ENCODE measurements around the gene IGSF22.
A peak's percentile ranks its signal among the peaks of the same experiment; 100 is the strongest.

The IGSF22 gene

GRCh38 chr11:18713646-18714442 lies 12.1 kb downstream of the IGSF22 start:
- no peak for DNase-seq (ENCODE audit: low read depth)

GRCh38 chr11:18710545-18710944 lies 15.4 kb downstream of the IGSF22 start:
- no peak for DNase-seq (ENCODE audit: low read depth)

DNA sequence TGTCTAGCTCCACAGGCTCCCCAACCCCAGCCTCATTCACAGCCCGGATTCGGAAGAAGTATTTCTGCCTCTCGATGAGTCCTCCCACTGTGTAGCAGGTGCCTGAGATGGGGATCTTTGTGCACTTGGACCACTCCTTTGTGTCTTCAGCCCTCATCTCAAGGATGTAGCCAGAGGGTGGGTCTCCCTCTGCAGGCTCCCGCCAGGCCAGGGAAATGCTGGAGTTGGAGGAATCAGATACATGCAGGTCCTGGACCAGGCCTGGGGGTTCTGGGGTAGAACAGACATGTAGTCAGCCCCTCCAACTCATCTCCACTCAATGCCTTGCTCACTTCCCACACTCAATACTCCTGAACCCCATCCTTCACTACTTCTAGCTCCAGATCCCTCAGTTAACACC lies 16.6 kb downstream of the IGSF22 start:
- DNase-seq (ENCODE audit: low read depth): no peak

- DNase-seq (ENCODE audit: low read depth): no peak
Observed at GRCh38 chr11:18707811-18708340, 18.1 kb downstream of the IGSF22 start.

DNA sequence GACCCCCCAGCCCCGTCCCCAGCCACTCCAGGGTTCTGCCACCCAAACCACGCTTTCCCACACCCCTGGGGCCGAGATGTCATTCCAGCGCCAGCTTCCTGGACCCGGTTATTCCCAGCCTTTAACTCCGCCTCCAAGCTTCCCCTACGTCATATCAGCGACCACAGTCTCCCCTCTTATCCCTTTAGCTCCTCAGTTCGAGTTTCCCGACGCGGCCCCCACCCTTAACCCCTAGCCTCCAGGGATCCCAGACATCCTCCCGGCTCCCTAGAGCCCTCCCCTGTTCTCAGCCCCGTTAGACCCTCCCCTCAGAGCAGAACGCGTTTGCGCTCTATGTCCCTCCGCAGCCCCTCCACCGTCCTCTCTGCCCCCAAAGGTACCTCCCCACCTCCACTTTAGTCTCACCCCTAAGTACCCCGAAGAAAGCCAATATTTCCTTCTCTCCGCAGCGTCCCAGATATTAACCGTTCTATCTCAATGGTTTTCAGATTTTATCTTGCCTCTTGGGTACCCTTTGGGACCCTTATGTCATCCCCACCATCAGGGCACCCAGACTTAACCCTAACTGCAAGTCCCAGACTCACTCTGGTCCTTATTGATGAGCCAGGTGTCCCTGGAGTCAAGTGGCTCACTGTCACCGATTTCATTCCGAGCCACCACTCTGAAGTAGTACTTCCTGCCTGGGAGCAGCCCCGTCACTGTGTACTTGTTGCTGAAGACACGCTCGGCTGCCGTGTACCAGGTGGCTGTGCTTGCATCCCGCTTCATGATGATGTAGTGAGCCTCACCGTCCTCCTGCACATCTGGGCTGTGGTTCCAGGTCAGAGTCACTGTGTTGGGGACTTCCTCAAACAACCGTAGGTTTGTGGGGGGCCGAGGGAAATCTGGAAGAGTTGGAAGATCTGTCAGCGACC lies 19.4 kb downstream of the IGSF22 start:
- DNase-seq (ENCODE audit: low read depth): no peak

DNA sequence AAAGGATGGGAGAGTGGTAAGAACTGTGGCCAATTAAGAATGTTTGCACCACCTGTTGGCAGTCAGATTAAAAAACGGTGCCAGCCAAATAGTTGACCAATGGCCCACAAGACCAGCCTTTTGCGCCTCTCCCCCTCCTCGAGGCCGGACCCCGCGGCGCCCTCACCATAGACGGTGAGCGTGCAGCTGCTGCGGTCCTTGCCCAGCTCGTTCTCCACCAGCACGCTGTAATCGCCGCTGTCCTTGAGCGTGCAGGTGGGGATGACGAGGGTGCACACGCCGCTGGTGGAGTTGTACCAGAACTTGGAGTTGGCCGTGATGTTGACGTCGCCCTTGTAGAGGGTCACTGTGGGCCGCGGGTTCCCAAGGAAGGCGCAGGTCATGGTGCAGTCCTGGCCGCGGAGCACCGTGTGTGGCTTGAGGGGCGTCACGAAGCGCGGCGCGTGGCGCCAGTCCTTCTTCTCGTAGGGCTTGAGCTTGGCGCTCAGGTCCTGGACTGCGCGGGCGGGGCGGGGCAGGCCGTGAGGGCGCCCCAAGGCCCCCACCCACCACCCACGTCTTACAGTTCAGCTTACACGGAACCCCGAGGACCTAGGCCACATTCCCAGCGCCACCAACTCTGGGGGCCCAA lies 20.2 kb downstream of the IGSF22 start:
- DNase-seq (ENCODE audit: low read depth): no peak

GRCh38 chr11:18704698-18705097 lies 21.3 kb downstream of the IGSF22 start:
- DNase-seq (ENCODE audit: low read depth): no peak

GRCh38 chr11:18704045-18704645 lies 21.8 kb downstream of the IGSF22 start:
- DNase-seq (ENCODE audit: low read depth): no peak

- no peak for DNase-seq (ENCODE audit: low read depth)
Observed at GRCh38 chr11:18703001-18703763, 22.8 kb downstream of the IGSF22 start.

GRCh38 chr11:18701614-18702216 lies 24.3 kb downstream of the IGSF22 start:
- no peak for DNase-seq (ENCODE audit: low read depth)

DNA sequence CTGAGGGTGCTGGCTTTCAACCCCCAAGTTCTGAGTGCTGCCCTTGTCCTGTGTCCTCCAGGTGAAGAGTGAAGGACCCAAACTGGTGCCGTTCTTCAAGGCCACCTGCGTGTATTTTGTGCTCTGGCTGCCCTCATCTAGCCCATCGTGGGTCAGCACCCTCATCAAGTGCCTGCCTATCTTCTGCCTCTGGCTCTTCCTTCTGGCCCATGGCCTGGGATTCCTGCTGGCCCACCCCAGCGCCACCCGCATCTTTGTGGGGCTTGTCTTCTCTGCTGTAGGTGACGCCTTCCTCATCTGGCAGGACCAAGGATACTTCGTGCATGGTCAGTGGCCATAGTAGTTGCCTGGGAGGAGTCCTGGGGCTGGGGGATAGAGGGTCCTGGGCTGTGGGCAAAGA lies 25.1 kb downstream of the IGSF22 start:
- DNase-seq (ENCODE audit: low read depth): no peak

GRCh38 chr11:18700375-18700774 lies 25.6 kb downstream of the IGSF22 start:
- no peak for DNase-seq (ENCODE audit: low read depth)

- DNase-seq (ENCODE audit: low read depth): no peak
Observed at GRCh38 chr11:18699848-18700261, 26.1 kb downstream of the IGSF22 start.

DNA sequence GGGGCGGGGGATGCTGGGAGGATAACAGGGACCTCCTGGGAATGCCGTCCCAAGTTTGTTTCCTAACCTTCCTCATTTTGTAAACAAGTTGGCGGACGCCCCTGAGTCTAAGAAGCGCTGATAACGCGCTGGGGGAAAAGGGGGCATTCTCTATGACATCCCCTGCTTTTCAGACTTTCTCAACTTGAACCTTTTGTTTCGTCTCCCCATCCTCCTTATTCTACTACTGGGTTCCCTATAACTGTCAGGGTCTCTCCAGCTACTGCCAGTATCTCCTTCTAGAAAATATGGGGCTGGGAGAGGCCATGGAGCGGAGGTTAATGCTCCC lies 26.8 kb downstream of the IGSF22 start:
- no peak for DNase-seq (ENCODE audit: low read depth)

GRCh38 chr11:18698341-18699268 lies 27.4 kb downstream of the IGSF22 start, which contains the start of gene TMEM86A:
Gene TMEM86A (plus strand): TSS chr11:18698779. CDS start chr11:18698887, 108 bp downstream.
- DNase-seq (ENCODE audit: low read depth): peak; percentile 49

GRCh38 chr11:18697576-18697975 lies 28.4 kb downstream of the IGSF22 start:
- no peak for DNase-seq (ENCODE audit: low read depth)

DNA sequence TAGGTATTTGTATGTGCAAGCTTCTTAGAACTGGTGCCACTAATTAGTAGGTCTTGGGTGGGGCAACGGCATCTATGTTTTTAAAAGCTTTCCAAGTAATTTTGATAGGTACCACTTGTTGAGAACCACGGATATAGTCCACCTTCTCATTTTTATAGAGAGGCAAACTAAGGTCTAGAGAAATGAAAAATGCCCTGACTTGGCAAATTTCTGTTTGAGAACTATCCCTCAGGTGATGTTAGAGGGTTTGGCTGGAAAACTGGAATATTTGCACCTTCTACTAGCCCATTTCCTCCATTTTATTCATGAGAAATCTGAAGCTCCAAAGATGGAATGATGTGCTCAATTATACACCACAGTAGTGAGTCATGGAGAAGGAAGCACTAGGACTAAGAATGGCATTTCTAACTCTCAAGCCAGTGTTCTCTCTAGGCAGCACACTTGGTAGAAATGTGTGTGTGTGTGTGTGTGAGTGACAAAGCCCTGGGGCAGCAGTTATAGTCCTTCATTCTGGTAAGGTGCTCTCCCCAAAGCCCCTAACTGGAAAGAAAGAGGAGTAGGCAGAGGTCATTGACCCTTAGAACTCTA lies 29.3 kb downstream of the IGSF22 start:
- DNase-seq (ENCODE audit: low read depth): no peak

- no peak for DNase-seq (ENCODE audit: low read depth)
Observed at GRCh38 chr11:18692941-18693760, 32.8 kb downstream of the IGSF22 start.
